ENCODE data around the gene IFT20. TPM values are rescaled to one million over a fixed set of nuclear protein-coding genes. Genes with fewer than 3 reads are reported as not detected.

Gene IFT20
- total and polyA plus RNA-seq, 10 of the 15 experiments (the other 5 are each of a cell fraction or from before 2014, with no cell fraction given), result 9.4 to 38.2 (median 19.1) TPM

- TF ChIP-seq JUND (IDR thresholded peaks at IDR 0.05; ENCODE audit: low read depth, low read length), result no peak
- 0 out of 2 replicates have a peak, but pooled peaks have one; percentile 42 for TF ChIP-seq POLR2AphosphoS2 (IDR thresholded peaks at IDR 0.05; ENCODE audit: low read depth, low read length)
- TF ChIP-seq BACH1 (IDR thresholded peaks at IDR 0.05; ENCODE audit: borderline replicate concordance), result peak; percentile 89; the same call in 1 of the 2 replicates
- TF ChIP-seq NFXL1 (IDR thresholded peaks at IDR 0.05; ENCODE audit: borderline replicate concordance), result no peak
- no peak for TF ChIP-seq E2F8 (IDR thresholded peaks at IDR 0.05; ENCODE audit: low read depth, partially characterized antibody)
- TF ChIP-seq MYB (IDR thresholded peaks at IDR 0.05; ENCODE audit: borderline replicate concordance, low read depth, low read length), result no peak
- no peak for TF ChIP-seq BCLAF1 (IDR thresholded peaks at IDR 0.05)
- TF ChIP-seq FOXK2 (IDR thresholded peaks at IDR 0.05), result no peak
- peak; percentile 58; the same call in 1 of the 2 replicates for TF ChIP-seq TAF1 (IDR thresholded peaks at IDR 0.05; ENCODE audit: borderline replicate concordance, low read depth, low read length)
Measured at GRCh38 chr17:28318759-28319597, 16.3 kb downstream of the IFT20 start, which contains the start of gene TMEM97 (continued).
